ENCODE results near the gene CD1E. TPM values are rescaled to one million over a fixed set of nuclear protein-coding genes. Genes with fewer than 3 reads are reported as not detected.

CD1E gene
- total RNA-seq, result not detected

GRCh38 chr1:158353303-158354075 lies at the start of gene CD1E:
TSS of gene CD1E (plus strand) at chr1:158353894. CDS start at chr1:158353989, 95 bp downstream.
- TF ChIP-seq CTCF (IDR thresholded peaks at IDR 0.05), result no peak

GRCh38 chr1:158310623-158311022 lies 43.1 kb upstream of the CD1E start:
- TF ChIP-seq CTCF (IDR thresholded peaks at IDR 0.05), result no peak
- Histone ChIP-seq H3K36me3 (no peaks in the 10 kb centered on the region), H3K4me1 (no peaks in the 10 kb centered on the region), H3K27me3 (no peaks in the 10 kb centered on the region), H3K4me3 (no peak overlapping the region), H3K9me3 (peaks cover 0 to 4% of the 10 kb centered on the region in 2 donors), H3K27ac (no peak overlapping the region)
- DNase-seq (ENCODE audit: low spot score in 2 of 2), result no peak
- intact Hi-C loops (cut with DNase I), result no loop called here

More at GRCh38 chr1:158353303-158354075, at the start of gene CD1E:
- H3K9me3 ChIP-seq, result no peaks in the 10 kb centered on the region
- H3K27me3 ChIP-seq, result no peaks in the 10 kb centered on the region
- H3K36me3 ChIP-seq, result no peaks in the 10 kb centered on the region
- no peaks in the 10 kb centered on the region for H3K4me1 ChIP-seq
- no peak for DNase-seq (ENCODE audit: low spot score in 2 of 2)
- H3K27ac ChIP-seq, result no peak within 1 kb of the TSS
- intact Hi-C loops (cut with DNase I), result no loop called here
- no peak within 1 kb of the TSS for H3K4me3 ChIP-seq

- no peak for TF ChIP-seq CTCF (IDR thresholded peaks at IDR 0.05)
- Histone ChIP-seq H3K36me3 (no peaks in the 10 kb centered on the region), H3K4me3 (no peak overlapping the region), H3K27me3 (no peaks in the 10 kb centered on the region), H3K9me3 (peaks cover 0 to 4% of the 10 kb centered on the region in 2 donors), H3K4me1 (no peaks in the 10 kb centered on the region), H3K27ac (no peak overlapping the region)
- DNase-seq (ENCODE audit: low spot score in 2 of 2), result no peak
- intact Hi-C loops (cut with DNase I), result no loop called here
Observed at GRCh38 chr1:158311066-158311465, 42.6 kb upstream of the CD1E start.

- no peak overlapping the region for H3K27ac ChIP-seq
- no peak for TF ChIP-seq CTCF (IDR thresholded peaks at IDR 0.05)
- H3K27me3 ChIP-seq, result no peaks in the 10 kb centered on the region
- H3K9me3 ChIP-seq, result peaks cover 0 to 7% of the 10 kb centered on the region in 2 donors
- no peaks in the 10 kb centered on the region for H3K36me3 ChIP-seq
- H3K4me1 ChIP-seq, result no peaks in the 10 kb centered on the region
- intact Hi-C loops (cut with DNase I), result no loop called here
- DNase-seq (ENCODE audit: low spot score in 2 of 2), result no peak
- H3K4me3 ChIP-seq, result no peak overlapping the region
Observed at GRCh38 chr1:158323866-158324265, 29.8 kb upstream of the CD1E start.

- intact Hi-C loops (cut with DNase I), result no loop called here
Observed at GRCh38 chr1:158324395-158324794, 29.3 kb upstream of the CD1E start.

More at GRCh38 chr1:158324395-158324794, 29.3 kb upstream of the CD1E start:
- H3K36me3 ChIP-seq, result no peaks in the 10 kb centered on the region
- H3K9me3 ChIP-seq, result peaks cover 0 to 7% of the 10 kb centered on the region in 2 donors
- H3K4me1 ChIP-seq, result no peaks in the 10 kb centered on the region
- no peaks in the 10 kb centered on the region for H3K27me3 ChIP-seq
- H3K27ac ChIP-seq, result no peak overlapping the region
- DNase-seq (ENCODE audit: low spot score in 2 of 2), result no peak
- no peak for TF ChIP-seq CTCF (IDR thresholded peaks at IDR 0.05)
- H3K4me3 ChIP-seq, result no peak overlapping the region

Measured in ascending aorta (tissue), 2 donors.